Neural cell (in vitro differentiated cells): ENCODE measurements around the gene QSER1. TPM values are rescaled to one million over a fixed set of nuclear protein-coding genes. Genes with fewer than 3 reads are reported as not detected.

Experiments used
- H2AFZ ChIP-seq: fragments of 200-600, 300-800 bp; sonication (generic), shearing (Covaris generic); 2 replicates; pipeline ENCODE4 v1.6.0; 2014; ENCODE audit warnings: low read depth, mild to moderate bottlenecking, antibody characterized with exemption, low read length, moderate library complexity
- H3F3A ChIP-seq: fragments of 200-600 bp; shearing (Covaris generic); 2 replicates; pipeline ENCODE4 v1.6.1; 2016; ENCODE audit warnings: mild to moderate bottlenecking, moderate library complexity, mixed read lengths, antibody characterized with exemption, low read length; ENCODE audit not compliant: insufficient read depth, poor library complexity, severe bottlenecking
- H3K27ac ChIP-seq: fragments of 200-600, 300-800 bp; sonication (generic), shearing (Covaris generic); 2 replicates; pipeline ENCODE4 v1.5.1; 2014; ENCODE audit warnings: mild to moderate bottlenecking, low read length, moderate library complexity
- H3K27me3 ChIP-seq: fragments of 300-800, 200-600 bp; sonication (generic), shearing (Covaris generic); 2 replicates; pipeline ENCODE4 v1.6.0; 2014; ENCODE audit warnings: mild to moderate bottlenecking, low read depth, low read length, moderate library complexity; ENCODE audit not compliant: insufficient read depth
- H3K36me3 ChIP-seq: fragments of 300-800, 200-600 bp; sonication (generic), shearing (Covaris generic); 2 replicates; pipeline ENCODE4 v1.5.1; 2014; ENCODE audit warnings: mild to moderate bottlenecking, antibody characterized with exemption, low read length, moderate library complexity; ENCODE audit not compliant: insufficient read depth
- H3K4me2 ChIP-seq: fragments of 300-800, 200-600 bp; sonication (generic), shearing (Covaris generic); 2 replicates; pipeline ENCODE4 v1.6.0; 2014; ENCODE audit warnings: mild to moderate bottlenecking, low read length
- H3K4me3 ChIP-seq: fragments of 300-800, 200-600 bp; sonication (generic), shearing (Covaris generic); 2 replicates; pipeline ENCODE4 v1.5.1; 2014; ENCODE audit warnings: mild to moderate bottlenecking, low read length, moderate library complexity
- H3K79me2 ChIP-seq: fragments of 200-600 bp; shearing (Covaris generic); replicated peaks from 2 replicates; pipeline ENCODE4 v1.6.0; 2014; ENCODE audit warnings: mild to moderate bottlenecking, low read length, moderate library complexity; ENCODE audit not compliant: insufficient read depth
- H3K9ac ChIP-seq: fragments of 300-800, 200-600 bp; sonication (generic), shearing (Covaris generic); 2 replicates; pipeline ENCODE4 v1.6.1; 2016; ENCODE audit warnings: mild to moderate bottlenecking, low read length, mixed read lengths
- H3K9me2 ChIP-seq: fragments of 200-600 bp; shearing (Covaris generic); 2 replicates; pipeline ENCODE4 v1.6.1; 2016; ENCODE audit warnings: mild to moderate bottlenecking, low read length, mixed read lengths; ENCODE audit not compliant: insufficient read depth
- H3K9me3 ChIP-seq: fragments of 200-600, 300-800 bp; sonication (generic), shearing (Covaris generic); 2 replicates; pipeline ENCODE4 v1.6.1; 2016; ENCODE audit warnings: mild to moderate bottlenecking, mixed run types, low read length, moderate library complexity, mixed read lengths
- H4K20me1 ChIP-seq: fragments of 200-600 bp; shearing (Covaris generic); 2 replicates; pipeline ENCODE4 v1.6.1; 2016; ENCODE audit warnings: mild to moderate bottlenecking, mixed run types; ENCODE audit not compliant: insufficient read depth
- CTCF ChIP-seq: fragments of 450-650 bp; IDR thresholded peaks from 2 replicates; pipeline ENCODE4 v1.5.1; 2014; ENCODE audit warnings: antibody characterized with exemption, mild to moderate bottlenecking, moderate library complexity; ENCODE audit not compliant: poor library complexity, severe bottlenecking
- EP300 ChIP-seq: fragments of 450-650 bp; conservative IDR thresholded peaks from 2 replicates; pipeline ENCODE4 v1.6.1; 2014; ENCODE audit warnings: antibody characterized with exemption, mild to moderate bottlenecking, moderate library complexity; ENCODE audit not compliant: poor library complexity, severe bottlenecking
- EZH2 ChIP-seq: fragments of 200-600, 300-800 bp; shearing (Covaris generic), sonication (generic); IDR thresholded peaks from 2 replicates; pipeline ENCODE4 v1.6.1; 2014; ENCODE audit warnings: antibody characterized with exemption, low read length, borderline replicate concordance, mild to moderate bottlenecking; ENCODE audit not compliant: insufficient read depth, poor library complexity, severe bottlenecking
- MXI1 ChIP-seq: fragments of 450-650 bp; conservative IDR thresholded peaks from 2 replicates; pipeline ENCODE4 v1.6.1; 2014; ENCODE audit warnings: antibody characterized with exemption, mild to moderate bottlenecking; ENCODE audit not compliant: poor library complexity, severe bottlenecking
- POLR2AphosphoS5 ChIP-seq: IDR thresholded peaks from 2 replicates; pipeline ENCODE4 v1.6.1; 2012
- RAD21 ChIP-seq: fragments of 450-650 bp; conservative IDR thresholded peaks from 2 replicates; pipeline ENCODE4 v1.6.1; 2014; ENCODE audit warnings: antibody characterized with exemption, mild to moderate bottlenecking, moderate library complexity
- REST ChIP-seq: IDR thresholded peaks from 2 replicates; pipeline ENCODE4 v1.6.1; 2012; ENCODE audit warnings: borderline replicate concordance
- SMC3 ChIP-seq: fragments of 450-650 bp; conservative IDR thresholded peaks from 2 replicates; pipeline ENCODE4 v1.6.1; 2014; ENCODE audit warnings: antibody characterized with exemption, mild to moderate bottlenecking, moderate library complexity; ENCODE audit not compliant: poor library complexity
- TAF1 ChIP-seq: IDR thresholded peaks from 2 replicates; pipeline ENCODE4 v1.6.1; 2012; ENCODE audit warnings: low read depth
- polyA plus RNA-seq: library from polyadenylated mRNA; depleted of rRNA; stranded (reverse); fragments of >200 nt; gene quantifications from 2 replicates; pipeline ENCODE4 v1.2.3, GENCODE V29; 2014

The QSER1 gene
- polyA plus RNA-seq, 1 donor from 2014 or later, result 18.1 TPM

GRCh38 chr11:32874132-32874531, 18.5 kb upstream of the QSER1 start:
- Histone ChIP-seq H3K27me3 (no peaks in the 10 kb centered on the region), H2AFZ (no peak overlapping the region), H3K9me3 (no peaks in the 10 kb centered on the region), H3K9ac (no peak overlapping the region), H4K20me1 (no peaks in the 10 kb centered on the region), H3F3A (no peaks in the 10 kb centered on the region), H3K4me3 (no peak overlapping the region), H3K27ac (no peak overlapping the region), H3K36me3 (no peaks in the 10 kb centered on the region), H3K9me2 (no peaks in the 10 kb centered on the region), H3K79me2 (no peaks in the 10 kb centered on the region), H3K4me2 (no peak overlapping the region)
- TF ChIP-seq EZH2, result no peak
- TF ChIP-seq REST, result no peak
- no peak for TF ChIP-seq EP300
- TF ChIP-seq CTCF, result no peak
- TF ChIP-seq RAD21, result no peak
- TF ChIP-seq TAF1, result no peak
- no peak for TF ChIP-seq POLR2AphosphoS5
- TF ChIP-seq MXI1, result no peak
- TF ChIP-seq SMC3, result no peak

GRCh38 chr11:32881286-32881685, 11.3 kb upstream of the QSER1 start:
- Histone ChIP-seq H3K27ac (no peak overlapping the region), H3K4me2 (no peak overlapping the region), H4K20me1 (no peaks in the 10 kb centered on the region), H3K79me2 (no peaks in the 10 kb centered on the region), H3K36me3 (no peaks in the 10 kb centered on the region), H3K9ac (no peak overlapping the region), H3K4me3 (no peak overlapping the region), H3K27me3 (no peaks in the 10 kb centered on the region), H3K9me3 (no peaks in the 10 kb centered on the region), H3F3A (no peaks in the 10 kb centered on the region), H3K9me2 (no peaks in the 10 kb centered on the region), H2AFZ (no peak overlapping the region)
- TF ChIP-seq SMC3 (no peak), RAD21 (no peak), EZH2 (no peak), TAF1 (no peak), EP300 (no peak), REST (no peak), CTCF (no peak), MXI1 (no peak), POLR2AphosphoS5 (no peak)
